HG03139 (cell line): ENCODE data around the gene NAB2.
"Not testable (repeated sequence)": the region's sequence is repeated elsewhere in the genome, so short reads cannot be mapped to it uniquely, and the experiment has no call there.

ENCODE experiments used
- ATAC-seq: cut with Tn5 transposase; IDR thresholded peaks from one replicate; pipeline ENCODE4 v1.9.1; 2021; ENCODE audit not compliant: unreplicated experiment

Gene NAB2

DNA sequence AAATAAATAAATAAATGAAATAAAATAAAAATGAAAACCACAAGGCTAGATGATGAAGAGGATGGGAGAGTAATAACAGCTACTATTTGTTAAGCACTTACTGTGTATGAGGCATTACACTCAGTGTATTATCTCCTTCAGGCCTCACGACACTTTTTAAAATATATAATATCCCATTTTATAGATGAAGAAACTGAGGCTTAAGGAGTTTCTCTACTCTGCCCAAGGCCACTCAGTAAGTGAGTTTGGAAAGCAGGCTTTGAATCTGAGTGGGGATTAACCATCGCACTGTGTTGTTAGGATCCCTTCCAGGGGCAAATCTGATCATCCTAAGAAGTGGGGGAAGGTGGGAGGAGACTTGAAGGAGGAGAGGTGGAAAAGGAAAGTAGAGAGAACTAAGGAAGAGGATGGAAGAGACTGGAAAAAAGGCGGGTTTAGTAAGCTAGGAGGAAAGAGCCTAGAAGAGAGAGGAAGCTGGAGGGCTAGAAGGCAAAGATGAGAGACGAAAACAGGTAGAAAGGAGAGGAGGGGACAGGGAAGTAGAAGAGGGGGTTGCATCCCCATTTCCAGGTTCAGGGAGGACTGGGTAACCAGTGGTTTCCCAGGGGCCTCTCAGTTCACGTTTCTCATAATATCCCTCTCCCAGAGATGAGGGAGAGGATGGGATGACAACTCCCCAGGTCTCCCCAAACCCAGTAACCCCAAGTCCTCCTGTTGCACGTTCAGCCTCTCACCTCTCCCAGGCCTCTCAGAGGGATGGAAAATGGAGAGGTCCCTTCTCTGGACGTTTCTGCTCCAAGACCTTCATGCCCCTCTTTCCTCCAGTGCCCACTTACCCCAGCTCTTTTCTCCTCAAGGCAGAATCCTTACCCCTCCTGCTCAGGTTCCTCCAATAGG lies 20.5 kb downstream of the NAB2 start:
- ATAC-seq = no peak

- peak; percentile 43 for ATAC-seq
These were observed 21.5 kb downstream of the NAB2 start for GRCh38 chr12:57110104-57111030.

GRCh38 chr12:57111031-57111734 lies 22.3 kb downstream of the NAB2 start, which contains the start of gene STAT6:
STAT6 (minus strand) TSS chr12:57111362; CDS start chr12:57108278, 3,084 bp downstream.
- ATAC-seq = peak; percentile 45

GRCh38 chr12:57112492-57113294 lies 23.8 kb downstream of the NAB2 start:
- peak; percentile 63 for ATAC-seq

DNA sequence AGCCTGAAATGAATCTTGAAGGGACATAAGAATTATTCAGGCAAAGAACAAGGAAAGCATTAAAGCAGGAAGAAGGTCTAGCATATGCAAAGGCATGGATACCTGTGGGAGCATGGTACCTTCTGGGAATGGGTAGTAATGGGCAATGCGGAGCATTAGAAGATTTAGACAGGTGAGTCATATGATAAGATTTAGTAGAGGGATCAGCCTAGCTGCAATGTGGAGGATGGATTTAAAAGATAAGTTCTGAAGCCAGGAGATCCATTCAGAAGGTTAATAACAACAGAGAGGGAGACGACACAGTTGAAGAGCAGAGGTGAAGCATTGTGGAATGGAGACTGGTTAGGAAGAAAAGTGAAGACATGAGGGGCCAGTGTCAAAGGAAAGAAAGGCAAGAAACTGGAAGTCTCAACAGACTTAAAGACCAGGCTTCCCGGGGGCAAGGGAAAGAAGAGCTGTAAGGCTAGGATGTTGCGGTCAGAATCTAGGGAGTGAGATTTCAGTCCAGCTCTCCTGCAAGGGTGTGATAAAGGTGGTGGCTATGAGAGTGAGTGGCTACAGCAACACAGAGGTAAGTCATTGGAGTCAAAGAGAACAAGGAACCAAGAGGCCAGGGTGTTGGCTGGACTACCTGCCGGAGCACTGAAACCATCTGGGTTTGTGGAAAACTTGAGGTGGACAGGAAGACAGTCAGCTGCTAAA lies 27.8 kb downstream of the NAB2 start:
- ATAC-seq = no peak

DNA sequence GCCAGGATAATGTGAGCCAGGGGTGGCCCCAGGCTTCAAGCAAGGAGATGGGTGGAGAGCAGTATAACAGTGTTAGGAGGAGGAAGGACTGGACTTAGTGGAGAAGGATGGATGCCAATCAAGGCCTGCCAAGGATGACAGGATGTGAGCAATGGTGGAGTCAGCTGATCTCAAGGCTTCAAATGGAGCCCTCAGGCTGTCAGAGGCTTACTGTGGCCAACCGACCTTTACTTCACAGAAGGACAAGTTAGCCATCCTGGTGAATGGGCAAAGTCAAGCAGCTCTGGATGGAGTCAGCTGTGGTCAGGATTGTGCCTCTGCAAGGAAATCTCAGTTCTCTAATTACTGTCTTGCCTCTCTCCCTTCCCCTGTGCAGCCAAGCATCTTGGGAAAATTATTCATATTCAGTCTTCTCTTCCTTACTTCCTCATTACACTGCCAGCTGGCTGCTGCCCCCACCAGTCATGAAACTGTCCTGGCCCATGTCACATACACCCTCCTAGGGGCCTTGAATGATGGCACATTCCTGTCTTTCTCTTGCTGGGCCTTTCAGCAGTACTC lies 29.9 kb downstream of the NAB2 start:
- ATAC-seq = no peak

DNA sequence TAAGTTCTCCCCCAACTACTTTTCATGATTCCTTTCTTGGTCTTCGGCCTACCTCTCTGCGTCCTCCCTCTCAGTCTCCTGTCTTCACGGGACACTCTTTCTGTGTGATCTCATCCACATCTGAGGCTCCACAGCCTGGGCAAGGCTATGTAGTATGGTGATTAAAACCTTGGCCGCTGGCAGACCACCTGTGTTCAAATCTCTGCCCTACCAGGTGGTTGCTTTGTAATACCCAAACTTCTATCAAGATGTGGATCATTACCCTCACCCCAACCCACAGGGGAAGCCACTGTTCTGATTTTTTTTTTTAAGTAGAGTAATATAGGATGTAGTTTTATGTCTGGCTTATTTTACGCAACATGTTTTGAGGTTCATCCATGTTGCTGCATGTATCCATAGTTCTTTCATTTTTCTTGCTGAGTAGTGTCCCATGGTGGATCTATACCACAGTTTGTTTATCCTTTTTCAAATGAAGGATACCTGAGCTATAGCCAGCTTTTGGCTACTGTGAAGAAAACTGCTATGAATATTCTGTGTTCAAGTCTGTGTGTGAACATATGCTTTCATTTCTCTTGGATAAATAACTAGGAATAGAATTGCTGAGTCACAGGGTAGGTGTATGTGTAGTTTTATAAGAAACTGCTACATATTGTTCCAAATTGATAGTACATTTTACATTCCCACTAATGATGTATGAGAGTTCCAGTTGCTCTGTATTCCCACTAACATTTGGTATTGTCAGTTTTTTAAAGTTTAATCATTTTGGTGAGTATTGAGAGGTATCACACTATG lies 30.6 kb downstream of the NAB2 start:
- no peak for ATAC-seq

GRCh38 chr12:57120718-57121117 lies 31.8 kb downstream of the NAB2 start:
- ATAC-seq = not testable (repeated sequence)

- no peak for ATAC-seq
These were observed 34.9 kb downstream of the NAB2 start for GRCh38 chr12:57123813-57124212.

GRCh38 chr12:57124261-57124877 lies 35.5 kb downstream of the NAB2 start:
- no peak for ATAC-seq

GRCh38 chr12:57126061-57126460 lies 37.1 kb downstream of the NAB2 start:
- no peak for ATAC-seq

DNA sequence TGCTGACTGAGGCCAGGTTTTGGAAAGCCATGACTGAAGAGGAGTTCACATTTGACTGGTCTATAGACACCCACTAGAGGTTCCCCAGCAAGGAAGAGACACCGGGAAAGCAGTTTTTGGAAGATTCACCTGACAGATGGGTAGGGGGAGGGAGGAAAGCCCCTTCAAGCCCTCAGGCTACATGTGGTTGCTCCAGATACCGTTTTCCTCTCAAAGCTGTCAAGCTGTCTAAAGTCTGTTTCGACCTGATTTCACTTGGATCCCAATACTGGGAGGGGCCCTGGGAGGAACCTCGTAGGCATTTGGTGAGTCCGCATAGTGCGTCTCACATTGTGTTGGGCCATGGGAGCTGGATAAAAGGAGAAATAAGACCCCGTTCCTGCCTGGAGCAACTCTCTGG lies 37.6 kb downstream of the NAB2 start:
- no peak for ATAC-seq

- no peak for ATAC-seq
These were observed 38.3 kb downstream of the NAB2 start for GRCh38 chr12:57127101-57127725.

- ATAC-seq = no peak
These were observed 39.0 kb downstream of the NAB2 start, which contains the start of gene LRP1 for GRCh38 chr12:57127726-57128518. LRP1 (plus strand) TSS chr12:57128483; CDS start chr12:57128965, 482 bp downstream.

DNA sequence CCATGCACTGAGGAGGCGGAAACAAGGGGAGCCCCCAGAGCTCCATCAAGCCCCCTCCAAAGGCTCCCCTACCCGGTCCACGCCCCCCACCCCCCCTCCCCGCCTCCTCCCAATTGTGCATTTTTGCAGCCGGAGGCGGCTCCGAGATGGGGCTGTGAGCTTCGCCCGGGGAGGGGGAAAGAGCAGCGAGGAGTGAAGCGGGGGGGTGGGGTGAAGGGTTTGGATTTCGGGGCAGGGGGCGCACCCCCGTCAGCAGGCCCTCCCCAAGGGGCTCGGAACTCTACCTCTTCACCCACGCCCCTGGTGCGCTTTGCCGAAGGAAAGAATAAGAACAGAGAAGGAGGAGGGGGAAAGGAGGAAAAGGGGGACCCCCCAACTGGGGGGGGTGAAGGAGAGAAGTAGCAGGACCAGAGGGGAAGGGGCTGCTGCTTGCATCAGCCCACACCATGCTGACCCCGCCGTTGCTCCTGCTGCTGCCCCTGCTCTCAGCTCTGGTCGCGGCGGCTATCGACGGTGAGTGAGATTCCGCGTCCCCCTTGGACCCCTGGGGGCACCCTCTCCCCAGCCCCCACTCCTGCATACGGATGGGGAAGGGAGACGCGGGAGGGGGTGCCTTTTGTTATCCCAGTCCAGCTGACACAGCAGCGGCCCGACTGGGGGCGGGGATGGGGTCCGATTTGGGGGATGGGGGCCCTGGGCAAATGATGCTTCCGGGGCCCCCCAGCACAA lies 39.8 kb downstream of the NAB2 start:
- ATAC-seq = no peak

DNA sequence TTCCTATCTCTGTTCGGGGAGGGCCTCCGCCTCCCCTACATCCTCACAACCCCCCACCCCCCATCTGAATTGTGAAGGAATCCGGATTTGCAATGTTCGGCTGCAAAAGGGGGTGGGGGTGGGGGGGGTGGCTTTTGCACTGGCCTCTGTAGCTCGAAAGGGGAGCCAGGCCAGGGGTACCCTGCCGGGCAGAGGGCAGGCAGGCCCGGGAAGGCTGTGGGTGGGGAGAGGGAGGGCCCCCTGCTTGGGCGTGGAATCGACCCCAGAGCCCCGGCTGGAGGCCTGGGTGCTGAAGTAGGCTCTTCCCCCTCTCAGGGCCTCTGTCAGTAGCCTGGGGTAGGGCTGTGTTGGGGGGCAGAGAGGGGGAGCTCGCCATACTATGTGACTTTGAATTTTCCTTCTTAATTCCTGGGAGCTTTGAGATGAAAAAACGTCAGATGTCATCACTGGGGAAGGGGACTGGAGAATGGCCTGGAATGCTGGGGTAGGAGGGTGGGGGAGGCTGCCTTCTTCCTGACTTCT lies 40.5 kb downstream of the NAB2 start:
- no peak for ATAC-seq
